ENCODE measurements around the gene MAP1LC3A.

The MAP1LC3A gene

DNA sequence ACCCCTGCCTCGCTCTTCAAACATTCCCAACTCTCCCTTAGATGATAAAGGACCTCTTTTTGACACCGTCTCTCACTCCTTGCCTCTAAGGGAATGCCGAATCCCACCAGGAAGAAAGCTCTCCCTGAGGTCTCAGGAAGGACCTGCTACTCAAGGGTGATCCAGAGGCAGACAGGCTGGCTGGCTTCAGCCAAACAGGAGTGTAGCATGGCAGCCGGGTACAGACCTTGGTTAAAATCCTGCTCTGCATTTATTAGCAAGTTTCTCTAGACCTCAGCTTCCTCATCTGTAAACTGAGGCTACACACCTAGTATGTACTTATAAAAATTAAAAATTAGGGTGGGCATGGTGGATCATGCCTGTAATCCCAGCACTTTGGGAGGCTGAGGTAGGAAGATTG lies 17.2 kb downstream of the MAP1LC3A start:
- no peak for DNase-seq (ENCODE audit: low read depth, low spot score)

DNA sequence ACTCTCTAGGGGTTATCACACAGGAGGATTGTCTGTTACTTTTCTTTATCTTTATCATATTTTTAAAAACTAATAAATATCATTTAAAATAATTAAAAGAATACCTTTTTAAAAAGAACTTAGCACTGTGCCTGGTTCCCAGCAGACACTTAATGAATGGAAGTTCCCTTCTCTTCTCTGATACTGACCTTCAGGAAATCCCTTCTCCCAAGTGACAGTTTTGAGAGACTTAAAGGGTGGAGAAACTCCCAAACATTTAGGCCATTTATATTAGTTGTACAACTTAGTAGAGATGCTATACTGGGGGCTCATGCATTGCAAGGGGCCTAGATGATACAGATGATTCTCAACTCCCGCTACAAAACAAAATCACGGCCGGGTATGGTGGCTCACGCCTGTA lies 18.5 kb downstream of the MAP1LC3A start:
- no peak for DNase-seq (ENCODE audit: low read depth, low spot score)

DNA sequence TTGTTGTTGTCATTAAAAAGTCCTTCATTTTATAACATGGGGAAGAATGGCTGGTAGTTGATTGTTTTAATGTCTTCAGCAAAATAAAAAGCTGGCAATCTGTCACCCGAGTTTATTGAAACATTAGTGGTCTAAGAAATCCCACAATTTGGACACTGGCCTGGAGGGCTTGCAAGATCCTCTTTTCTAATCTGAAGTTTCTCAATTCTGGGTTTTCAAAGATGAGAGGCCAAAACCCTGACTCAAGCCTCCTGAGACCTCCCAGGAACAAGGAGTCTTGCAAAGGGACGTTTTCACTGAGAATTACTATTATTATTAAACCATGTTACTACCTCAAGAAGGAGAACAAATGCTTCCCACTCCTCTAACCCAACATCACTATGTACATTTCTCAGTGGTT lies 19.5 kb downstream of the MAP1LC3A start:
- DNase-seq (ENCODE audit: low read depth, low spot score): no peak

DNA sequence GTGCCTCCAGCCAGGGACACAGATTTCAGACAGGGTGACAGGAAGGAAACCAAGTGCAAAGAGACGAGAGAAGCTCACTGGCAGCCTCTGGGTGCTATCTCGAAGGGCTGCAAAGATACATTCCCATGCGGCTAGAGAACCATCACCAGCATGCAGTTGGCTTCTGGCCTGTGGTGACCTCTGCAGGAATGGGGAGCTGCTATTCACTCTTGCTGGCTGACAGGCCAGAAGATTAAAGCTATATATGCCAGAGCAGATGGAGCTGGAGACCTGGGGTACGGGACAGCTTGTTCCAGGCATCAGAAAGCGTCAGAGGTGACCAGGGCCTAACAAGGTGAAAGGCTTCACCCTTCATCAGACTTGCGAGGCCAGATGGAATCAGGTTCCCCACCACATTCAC lies 20.0 kb downstream of the MAP1LC3A start:
- no peak for DNase-seq (ENCODE audit: low read depth, low spot score)

DNA sequence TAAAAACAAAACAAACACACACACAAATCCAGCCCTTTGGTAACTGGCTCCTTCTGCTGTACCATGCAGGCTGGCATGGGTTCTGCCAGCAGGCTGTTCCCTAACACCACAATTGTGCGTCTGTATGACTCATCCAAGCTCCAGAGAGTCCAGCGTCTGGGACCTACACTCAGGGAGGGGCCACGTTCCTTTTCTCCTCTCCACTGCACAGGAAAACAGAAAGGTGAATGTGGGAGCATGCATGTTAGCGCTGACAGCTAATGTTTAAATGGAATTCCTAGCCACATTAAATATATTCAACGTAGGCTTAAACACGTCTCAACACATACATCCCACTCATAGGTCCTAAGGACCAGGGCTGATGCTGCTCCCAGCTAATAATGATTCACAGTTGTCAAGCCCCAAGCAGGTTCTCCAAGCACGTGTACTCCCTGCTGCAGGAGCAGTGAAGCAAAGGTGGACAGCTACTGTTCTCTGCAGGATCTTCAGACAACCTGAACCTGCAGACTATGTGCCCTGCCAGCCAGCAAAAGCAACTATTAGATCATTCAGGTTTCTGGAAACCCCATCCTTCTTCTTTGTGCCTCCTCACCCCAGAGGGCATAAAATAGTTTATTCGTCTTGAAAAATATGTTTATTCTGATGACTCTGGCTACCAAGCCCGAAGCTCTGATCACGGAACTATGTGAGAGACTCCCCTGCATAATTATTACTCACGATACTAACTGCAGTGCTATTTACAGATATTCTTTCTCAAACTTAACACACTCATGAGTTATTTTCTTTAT lies 20.9 kb downstream of the MAP1LC3A start:
- DNase-seq (ENCODE audit: low read depth, low spot score): no peak

DNA sequence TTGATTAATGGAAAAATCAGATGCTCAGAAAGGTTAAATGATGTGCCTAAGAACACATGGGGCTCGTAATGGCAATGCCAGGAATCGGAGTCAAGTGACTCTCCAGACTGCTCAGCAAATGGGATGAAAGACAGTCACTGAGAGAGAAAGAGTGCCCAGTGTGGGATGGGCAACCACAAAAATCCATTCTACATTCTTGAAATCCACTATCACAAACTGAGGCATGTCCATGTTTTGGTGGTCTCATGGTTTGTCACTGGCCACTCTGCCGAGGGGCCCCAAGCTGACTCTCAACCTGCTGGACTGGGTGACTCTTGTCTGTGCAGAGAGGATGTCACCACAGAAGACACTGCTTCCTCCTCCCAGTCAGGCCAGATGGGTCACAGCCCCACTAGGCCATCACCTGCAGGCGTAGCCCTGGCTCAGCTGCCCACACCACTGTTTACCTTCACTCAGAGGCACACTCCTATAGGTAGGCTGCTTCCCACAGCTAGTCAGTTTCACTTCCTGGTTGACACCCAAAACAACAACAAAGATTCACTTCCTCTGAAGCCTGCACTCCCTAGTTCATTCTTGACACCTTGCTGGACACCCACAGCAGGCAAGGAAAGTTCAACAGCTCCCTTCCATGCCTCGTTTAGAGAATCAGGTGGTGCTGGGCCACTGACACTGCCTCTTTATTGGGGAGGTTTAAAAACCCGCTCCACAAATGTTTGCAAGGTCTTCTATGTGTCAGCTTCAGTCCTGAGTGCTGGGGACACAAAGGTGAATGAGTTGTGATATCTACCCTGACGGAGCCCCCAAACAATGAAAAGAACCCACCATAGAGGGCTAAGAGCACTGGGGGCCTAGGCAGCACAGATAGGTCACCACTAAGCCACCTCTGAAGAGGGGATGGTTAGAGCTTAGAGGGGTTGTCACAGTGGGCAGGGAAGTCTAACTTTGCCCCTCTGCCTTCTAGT lies 21.7 kb downstream of the MAP1LC3A start:
- DNase-seq (ENCODE audit: low read depth, low spot score): no peak

DNA sequence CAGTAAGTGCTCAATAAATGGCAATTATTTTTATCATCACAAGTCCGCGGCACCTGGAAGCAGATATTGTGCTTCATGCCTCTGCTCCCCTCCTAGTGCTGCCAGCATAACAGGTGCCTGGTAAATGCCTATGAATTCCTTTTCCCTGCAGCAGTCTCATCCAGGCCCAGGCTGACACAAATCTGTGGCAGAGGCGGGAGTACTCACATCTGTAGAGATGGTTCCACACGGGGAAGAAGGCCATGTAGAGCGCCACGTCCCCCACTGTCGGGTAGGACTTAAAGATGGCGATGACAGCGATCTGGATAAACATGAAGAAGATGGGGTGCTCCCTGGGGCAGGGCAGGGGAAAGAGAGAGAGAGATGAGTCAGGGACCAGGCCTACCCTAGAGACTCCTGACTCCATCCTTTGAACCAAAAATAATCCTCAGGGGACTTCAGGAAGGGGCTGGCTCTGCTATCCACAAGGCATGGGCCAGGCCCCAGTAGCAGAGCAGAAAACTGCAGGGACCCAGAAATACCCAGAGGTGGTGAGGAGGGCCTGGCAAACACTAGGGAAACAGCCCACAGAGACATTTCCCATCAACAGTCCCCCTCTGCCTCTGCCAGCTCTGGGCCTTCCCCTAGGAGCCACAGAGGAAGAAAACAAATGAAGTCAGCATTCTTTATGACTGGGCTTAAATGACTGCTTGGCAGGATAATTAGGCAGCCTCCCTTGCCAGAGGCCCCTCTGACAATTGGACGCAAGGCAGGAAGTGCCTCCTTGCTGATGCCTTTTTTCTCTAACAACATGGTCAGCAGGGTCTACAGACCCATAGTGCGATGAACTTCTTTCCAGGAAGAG lies 23.0 kb downstream of the MAP1LC3A start:
- no peak for DNase-seq (ENCODE audit: low read depth, low spot score)

DNA sequence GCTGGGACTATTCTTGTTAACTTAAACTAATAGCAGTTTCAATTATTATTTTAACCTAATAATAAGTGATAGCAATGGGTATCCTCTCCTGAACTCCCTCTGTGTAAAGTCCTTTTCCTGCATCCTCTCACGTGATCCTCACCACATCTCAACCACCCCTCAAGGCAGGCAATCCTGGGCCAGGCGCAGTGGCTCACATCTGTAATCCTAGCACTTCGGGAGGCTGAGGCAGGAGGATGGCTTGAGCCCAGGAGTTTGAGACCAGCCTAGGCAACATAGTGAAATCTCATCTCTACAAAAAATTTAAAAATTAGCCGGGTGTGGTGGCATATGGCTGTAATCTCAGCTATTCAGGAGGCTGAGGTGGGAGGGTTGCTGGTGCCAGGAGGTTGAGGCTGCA lies 23.7 kb downstream of the MAP1LC3A start:
- no peak for DNase-seq (ENCODE audit: low read depth, low spot score)

DNA sequence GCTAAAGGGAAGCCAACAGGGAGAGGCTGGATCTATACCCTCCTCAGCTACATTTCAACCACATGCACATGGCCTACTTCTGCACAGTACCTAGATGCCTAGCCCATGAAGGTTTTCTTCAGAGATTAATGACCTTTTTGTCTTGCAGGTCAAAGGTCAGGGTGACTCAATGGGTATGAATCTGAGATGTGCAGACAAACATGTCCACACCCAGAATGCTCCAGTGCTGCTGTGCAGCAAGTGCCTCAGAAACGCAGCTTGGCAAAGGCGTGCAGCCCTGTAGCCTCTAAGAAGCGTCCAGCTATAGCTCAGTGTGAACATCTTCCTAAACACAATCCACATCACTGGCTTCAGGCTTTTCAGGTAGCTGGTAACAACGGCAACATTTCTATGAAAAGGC lies 24.4 kb downstream of the MAP1LC3A start:
- DNase-seq (ENCODE audit: low read depth, low spot score): no peak

DNA sequence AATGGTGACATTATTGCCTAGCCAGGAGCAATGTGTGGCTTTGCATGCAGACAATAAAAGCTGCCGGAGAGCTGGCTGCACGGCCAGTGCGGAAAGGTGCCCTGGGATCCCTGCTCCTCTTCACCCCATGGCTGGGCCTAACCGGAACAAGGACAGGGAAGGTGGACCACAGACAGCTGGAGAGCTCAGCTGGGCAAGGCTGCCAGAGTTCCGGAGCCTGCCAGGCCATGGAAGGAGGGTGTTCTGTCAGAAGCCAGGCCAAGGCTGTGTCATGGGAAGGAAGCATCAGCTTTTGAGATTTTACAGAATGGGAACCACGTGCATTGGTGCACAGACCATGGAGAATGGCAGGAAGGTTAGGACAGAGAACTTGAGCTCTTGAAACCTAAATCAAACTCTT lies 25.0 kb downstream of the MAP1LC3A start:
- DNase-seq (ENCODE audit: low read depth, low spot score): no peak

DNA sequence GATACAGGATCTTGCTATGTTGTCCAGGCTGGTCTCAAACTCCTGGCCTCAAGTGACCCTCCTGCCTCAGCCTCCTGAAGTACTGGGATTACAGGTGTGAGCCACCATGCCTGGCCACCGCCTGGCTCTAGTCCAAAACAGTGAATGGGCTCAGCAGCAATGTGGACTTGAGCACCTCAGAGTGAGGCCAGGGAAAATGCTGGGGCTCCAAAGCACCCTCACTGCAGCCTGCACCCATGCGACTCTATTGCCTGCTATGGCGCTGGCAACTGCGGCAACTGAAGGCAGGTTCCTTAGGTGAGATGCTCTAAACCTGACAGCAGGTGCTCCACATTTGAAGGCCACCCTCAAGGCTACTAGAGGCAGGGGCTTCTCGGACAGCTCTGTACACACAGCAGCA lies 26.5 kb downstream of the MAP1LC3A start:
- no peak for DNase-seq (ENCODE audit: low read depth, low spot score)

DNA sequence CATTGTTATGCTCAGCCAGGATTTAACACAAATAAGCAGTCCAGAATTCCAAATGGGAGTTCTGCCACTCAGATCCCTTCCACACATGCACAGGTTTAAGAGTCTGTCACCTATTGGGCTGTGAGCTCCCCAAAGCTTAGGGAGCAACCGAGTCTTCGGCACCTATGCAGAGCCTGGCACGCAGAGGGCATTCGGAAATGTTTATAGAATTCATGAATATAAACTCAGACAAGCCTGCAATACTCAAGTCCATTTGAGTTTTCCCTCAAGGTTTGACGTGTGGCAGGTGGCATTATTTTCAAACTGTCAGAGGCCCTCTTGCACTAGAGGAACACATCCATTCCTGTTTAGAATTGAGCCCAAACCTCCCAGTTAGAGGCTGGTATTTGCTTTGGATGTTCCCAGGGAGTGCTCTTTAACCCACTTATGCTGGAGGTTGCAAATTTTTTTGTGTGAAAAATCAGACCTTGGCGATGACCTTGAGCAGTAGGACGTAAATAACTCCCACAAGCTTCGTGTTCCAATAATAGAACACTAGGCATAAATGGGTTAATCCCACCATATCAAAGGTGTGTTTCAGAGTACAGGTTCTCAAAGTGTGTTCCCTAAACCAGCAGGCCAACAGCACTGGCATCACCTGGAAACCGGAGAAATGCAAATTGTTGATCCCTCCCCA lies 28.1 kb downstream of the MAP1LC3A start:
- no peak for DNase-seq (ENCODE audit: low read depth, low spot score)

DNA sequence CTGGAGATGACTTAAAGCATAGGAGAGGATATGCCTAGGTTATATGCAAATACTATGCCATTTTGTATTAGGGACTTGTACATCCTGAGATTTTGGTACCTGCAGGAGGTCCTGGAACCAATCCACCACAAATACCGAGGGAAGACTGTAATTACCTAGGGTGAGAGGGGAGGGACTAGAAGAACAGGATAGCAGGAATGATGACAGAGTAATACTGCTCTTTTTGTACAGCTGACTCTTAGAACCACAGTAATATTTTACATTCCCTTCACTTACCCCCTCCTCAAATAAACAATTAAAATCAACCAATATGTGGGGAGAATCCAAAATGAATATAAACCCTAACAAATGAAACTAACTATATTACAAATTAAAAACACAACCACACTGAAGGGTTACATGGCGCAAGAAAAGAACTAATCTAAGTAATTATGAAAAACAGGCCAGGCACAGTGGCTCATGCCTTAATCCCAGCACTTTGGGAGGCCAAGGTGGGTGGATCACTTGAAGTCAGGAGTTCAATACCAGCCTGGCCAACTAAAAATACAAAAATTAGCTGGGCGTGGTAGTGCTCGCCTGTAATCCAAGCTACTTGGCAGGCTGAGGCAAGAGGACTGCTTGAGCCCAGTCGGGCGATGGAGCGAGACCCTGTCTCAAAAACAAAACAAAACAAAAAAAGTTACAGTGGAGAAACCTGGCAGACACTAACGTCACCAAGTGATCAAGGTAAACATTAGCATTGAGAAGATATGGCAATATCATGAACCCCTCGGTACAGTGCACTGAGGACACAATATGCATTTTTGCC lies 37.1 kb downstream of the MAP1LC3A start:
- no peak for DNase-seq (ENCODE audit: low read depth, low spot score)

DNA sequence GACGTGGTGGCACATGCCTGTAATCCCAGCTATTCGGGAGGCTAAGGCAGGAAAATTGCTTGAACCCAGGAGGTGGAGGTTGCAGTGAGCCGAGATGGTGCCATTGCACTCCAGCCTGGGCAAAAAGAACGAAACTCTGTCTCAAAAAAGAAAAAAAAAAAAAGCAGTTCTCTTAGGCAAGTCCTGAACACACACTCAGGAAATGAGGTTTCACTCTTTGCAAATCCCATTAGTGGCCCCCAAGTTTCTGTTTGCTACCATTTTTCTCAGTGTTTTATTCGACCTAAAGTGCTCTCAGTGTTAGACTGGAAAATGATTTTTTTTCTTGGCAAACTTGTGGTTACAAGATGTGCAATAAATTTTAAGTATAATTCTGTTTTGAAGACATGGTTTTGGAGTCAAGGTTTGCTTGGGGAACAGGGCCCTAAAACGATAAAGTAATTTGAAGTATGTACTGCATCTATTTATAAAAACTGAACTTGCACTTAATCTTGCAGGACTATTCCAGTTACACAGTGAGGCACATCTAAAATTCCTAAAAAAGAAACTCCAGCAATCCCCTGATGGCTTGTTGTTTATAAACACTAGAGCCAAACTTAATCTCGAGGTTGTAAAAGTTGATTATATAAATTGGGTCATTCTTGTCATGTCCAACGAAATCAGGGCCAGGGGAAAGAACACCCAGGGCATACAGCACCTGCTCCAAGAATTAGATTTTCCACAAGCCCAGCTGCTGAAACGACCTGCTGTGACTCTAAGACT lies 42.6 kb downstream of the MAP1LC3A start:
- no peak for DNase-seq (ENCODE audit: low read depth, low spot score)

DNA sequence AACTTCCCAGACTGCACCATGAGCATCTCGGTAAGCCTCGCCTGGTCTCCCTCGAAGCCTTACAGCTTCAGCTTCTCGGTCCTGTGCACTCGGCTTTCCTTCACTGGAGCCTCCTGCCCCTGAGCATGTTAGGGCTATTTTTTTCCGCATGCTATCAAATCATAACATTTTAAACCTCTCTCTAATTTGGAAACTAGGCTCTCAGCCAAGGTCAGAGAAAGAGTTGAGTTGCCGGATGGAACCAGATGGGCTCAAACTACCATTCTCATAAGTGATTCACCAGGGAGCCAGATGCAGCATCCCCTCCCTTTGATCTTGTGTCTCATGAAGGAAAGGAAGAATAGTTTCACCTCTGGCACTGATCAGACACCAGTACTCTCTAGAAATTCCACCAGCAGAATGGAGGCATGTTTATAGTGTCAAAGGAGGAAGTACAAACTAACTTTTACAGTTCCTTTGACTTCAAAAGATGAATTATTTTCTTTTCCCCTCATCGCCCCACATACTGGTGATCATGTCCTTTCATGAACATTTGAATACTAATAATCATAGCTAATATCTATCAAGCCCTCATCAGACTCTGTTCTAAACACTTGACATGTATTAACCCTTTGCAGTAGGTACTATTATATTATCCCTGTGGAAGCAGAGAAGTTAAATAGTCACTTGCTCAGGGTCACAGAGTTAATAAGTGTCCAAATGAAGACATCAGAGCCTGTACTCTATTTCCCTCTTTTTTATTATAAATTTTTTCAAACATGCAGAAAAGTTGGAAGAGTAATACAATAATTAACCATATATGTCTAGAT lies 46.7 kb downstream of the MAP1LC3A start:
- no peak for DNase-seq (ENCODE audit: low read depth, low spot score)

DNA sequence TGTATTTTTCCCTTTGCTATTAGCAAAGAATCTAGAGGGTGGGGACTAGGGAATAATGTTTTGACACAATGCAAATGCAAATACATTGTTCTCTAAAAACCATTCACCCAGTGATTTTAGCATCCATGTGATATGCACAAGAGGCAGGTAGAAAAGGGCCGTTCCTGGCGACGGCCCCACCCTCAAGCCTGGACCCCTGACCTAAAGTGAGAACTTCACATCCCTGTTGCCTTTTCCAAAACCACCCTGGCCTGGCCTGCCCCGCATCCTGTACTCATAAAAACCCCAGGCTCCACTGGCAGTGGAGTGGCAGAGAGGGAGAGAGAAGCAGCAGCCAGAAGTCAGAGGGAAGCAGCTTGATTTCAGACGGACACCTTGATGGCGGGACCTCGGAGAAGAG lies 48.5 kb downstream of the MAP1LC3A start:
- no peak for DNase-seq (ENCODE audit: low read depth, low spot score)

Data from iPS DF 19.7 (cell line).